Stimulated activated naive CD8-positive, alpha-beta T cell treated with anti-CD3 and anti-CD28 coated beads, Interleukin-15, Interleukin-2, amounts not matched to agents 100 U/mL and 50 U/mL, for 24 hours (primary cell): ENCODE results near the gene GPSM1.

Experiments
- ATAC-seq: fragments of 150-1000 bp; cut with Tn5 transposase; one replicate; pipeline ENCODE4 v1.10.0; 2021
- DNase-seq: peaks from one replicate; pipeline ENCODE4 v3.0.0; 2021

GPSM1 gene

GRCh38 chr9:136304456-136304855 is 22.9 kb upstream of the GPSM1 start:
- DNase-seq (no peak), ATAC-seq (no peak)

- DNase-seq (no peak), ATAC-seq (no peak)
Observed at GRCh38 chr9:136304981-136305380, 22.4 kb upstream of the GPSM1 start.

- ATAC-seq (no peak), DNase-seq (no peak)
Observed at GRCh38 chr9:136305804-136306203, 21.5 kb upstream of the GPSM1 start.

- no peak for DNase-seq
- ATAC-seq, result peak; percentile 42
Observed at GRCh38 chr9:136306211-136307208, 20.8 kb upstream of the GPSM1 start.

GRCh38 chr9:136307215-136307750 is 20.1 kb upstream of the GPSM1 start:
- ATAC-seq (no peak), DNase-seq (no peak)

GRCh38 chr9:136308006-136308701 is 19.2 kb upstream of the GPSM1 start:
- DNase-seq (no peak), ATAC-seq (no peak)

GRCh38 chr9:136308702-136309053 is 18.7 kb upstream of the GPSM1 start:
- no peak for ATAC-seq
- no peak for DNase-seq

GRCh38 chr9:136309101-136309801 is 18.1 kb upstream of the GPSM1 start:
- no peak for DNase-seq
- no peak for ATAC-seq

- ATAC-seq, result no peak
- DNase-seq, result no peak
Observed at GRCh38 chr9:136309806-136310220, 17.5 kb upstream of the GPSM1 start.

GRCh38 chr9:136310273-136311030 is 16.9 kb upstream of the GPSM1 start:
- ATAC-seq, result no peak
- no peak for DNase-seq

- DNase-seq (no peak), ATAC-seq (no peak)
Observed at GRCh38 chr9:136311051-136312008, 16.0 kb upstream of the GPSM1 start.

- DNase-seq (no peak), ATAC-seq (no peak)
Observed at GRCh38 chr9:136312009-136312375, 15.3 kb upstream of the GPSM1 start.

GRCh38 chr9:136312436-136312835 is 14.9 kb upstream of the GPSM1 start:
- DNase-seq (peak; percentile 56), ATAC-seq (peak; percentile 74)

- ATAC-seq (no peak), DNase-seq (no peak)
Observed at GRCh38 chr9:136313111-136314055, 14.0 kb upstream of the GPSM1 start.

- ATAC-seq (no peak), DNase-seq (no peak)
Observed at GRCh38 chr9:136314056-136314416, 13.3 kb upstream of the GPSM1 start.

GRCh38 chr9:136314944-136315343 is 12.4 kb upstream of the GPSM1 start:
- DNase-seq (no peak), ATAC-seq (no peak)

GRCh38 chr9:136316271-136316751 is 11.0 kb upstream of the GPSM1 start:
- peak; percentile 21 for ATAC-seq
- no peak for DNase-seq

- DNase-seq, result no peak
- ATAC-seq, result no peak
Observed at GRCh38 chr9:136316896-136317676, 10.3 kb upstream of the GPSM1 start.

GRCh38 chr9:136317695-136318094 is 9.6 kb upstream of the GPSM1 start:
- DNase-seq (no peak), ATAC-seq (no peak)
